GM12892 (cell line): Measurements from ENCODE around the gene DNAH12.

Experiments used
- POLR2A ChIP-seq: IDR thresholded peaks from 2 replicates; pipeline ENCODE4 v1.6.1; 2011; ENCODE audit warnings: low read depth, low read length, control low read depth
- POLR2AphosphoS5 ChIP-seq: IDR thresholded peaks from 2 replicates; pipeline ENCODE4 v1.6.1; 2011; ENCODE audit warnings: low read depth, low read length, control low read depth
- TAF1 ChIP-seq: IDR thresholded peaks from 2 replicates; pipeline ENCODE4 v1.6.1; 2011; ENCODE audit warnings: low read depth, mild to moderate bottlenecking, control low read depth, low read length, borderline replicate concordance

DNA sequence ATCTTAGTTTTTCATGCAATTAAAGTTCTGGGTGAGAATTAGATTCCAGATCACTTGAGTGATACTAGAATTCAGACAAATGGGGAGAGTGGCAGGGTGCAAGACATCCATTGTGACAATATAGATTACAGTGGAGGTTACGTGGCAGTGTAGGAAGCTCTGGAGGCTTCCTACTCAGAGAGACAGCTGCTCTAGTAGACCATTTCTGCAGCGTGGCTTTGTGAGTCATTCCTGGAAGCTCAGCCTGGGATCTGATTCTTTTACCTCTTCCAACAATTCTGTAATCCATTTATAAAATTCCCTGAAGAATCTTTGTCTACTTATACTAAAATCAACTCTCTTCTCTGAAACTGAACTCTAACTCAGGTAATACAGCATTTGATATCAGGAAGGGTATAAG, 161.2 kb downstream of the DNAH12 start:
- TF ChIP-seq POLR2A (no peak), TAF1 (no peak), POLR2AphosphoS5 (no peak)
